VCaP (cell line): ENCODE results near the gene GAB2.

ENCODE experiments used
- H3K27ac ChIP-seq: fragments of 450-650 bp; 2 replicates; pipeline ENCODE4 v1.5.1; 2017
- TF ChIP-seq, protein P1 (sequence below): fragments of 450-650 bp; conservative IDR thresholded peaks from 2 replicates; pipeline ENCODE4 v1.5.1; 2017; ENCODE audit warnings: mild to moderate bottlenecking, moderate library complexity

GAB2 gene

DNA sequence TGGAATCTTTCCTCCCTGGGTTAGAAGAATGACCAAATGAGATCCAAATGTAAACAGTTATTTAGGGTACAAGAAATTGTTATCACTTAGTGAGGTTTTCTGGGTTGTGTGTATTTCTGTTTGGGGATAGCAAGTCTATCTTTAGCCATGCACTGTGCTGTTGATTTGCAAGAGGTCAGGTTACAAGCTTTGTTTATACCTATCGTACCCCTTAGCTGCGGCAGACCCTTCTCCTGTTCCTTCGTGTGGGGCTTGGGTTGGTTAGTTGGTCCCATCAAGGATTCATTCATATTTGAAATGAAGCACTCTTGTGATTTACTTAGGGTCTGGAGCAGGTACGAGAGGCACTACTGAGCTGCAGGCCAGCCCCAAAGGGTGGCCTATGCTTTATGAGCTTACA is 156.3 kb downstream of the GAB2 start:
- H3K27ac ChIP-seq, result no peak overlapping the region; the same call in 1 of the 2 replicates
- TF ChIP-seq, protein P1, sequence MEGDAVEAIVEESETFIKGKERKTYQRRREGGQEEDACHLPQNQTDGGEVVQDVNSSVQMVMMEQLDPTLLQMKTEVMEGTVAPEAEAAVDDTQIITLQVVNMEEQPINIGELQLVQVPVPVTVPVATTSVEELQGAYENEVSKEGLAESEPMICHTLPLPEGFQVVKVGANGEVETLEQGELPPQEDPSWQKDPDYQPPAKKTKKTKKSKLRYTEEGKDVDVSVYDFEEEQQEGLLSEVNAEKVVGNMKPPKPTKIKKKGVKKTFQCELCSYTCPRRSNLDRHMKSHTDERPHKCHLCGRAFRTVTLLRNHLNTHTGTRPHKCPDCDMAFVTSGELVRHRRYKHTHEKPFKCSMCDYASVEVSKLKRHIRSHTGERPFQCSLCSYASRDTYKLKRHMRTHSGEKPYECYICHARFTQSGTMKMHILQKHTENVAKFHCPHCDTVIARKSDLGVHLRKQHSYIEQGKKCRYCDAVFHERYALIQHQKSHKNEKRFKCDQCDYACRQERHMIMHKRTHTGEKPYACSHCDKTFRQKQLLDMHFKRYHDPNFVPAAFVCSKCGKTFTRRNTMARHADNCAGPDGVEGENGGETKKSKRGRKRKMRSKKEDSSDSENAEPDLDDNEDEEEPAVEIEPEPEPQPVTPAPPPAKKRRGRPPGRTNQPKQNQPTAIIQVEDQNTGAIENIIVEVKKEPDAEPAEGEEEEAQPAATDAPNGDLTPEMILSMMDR, result no peak

DNA sequence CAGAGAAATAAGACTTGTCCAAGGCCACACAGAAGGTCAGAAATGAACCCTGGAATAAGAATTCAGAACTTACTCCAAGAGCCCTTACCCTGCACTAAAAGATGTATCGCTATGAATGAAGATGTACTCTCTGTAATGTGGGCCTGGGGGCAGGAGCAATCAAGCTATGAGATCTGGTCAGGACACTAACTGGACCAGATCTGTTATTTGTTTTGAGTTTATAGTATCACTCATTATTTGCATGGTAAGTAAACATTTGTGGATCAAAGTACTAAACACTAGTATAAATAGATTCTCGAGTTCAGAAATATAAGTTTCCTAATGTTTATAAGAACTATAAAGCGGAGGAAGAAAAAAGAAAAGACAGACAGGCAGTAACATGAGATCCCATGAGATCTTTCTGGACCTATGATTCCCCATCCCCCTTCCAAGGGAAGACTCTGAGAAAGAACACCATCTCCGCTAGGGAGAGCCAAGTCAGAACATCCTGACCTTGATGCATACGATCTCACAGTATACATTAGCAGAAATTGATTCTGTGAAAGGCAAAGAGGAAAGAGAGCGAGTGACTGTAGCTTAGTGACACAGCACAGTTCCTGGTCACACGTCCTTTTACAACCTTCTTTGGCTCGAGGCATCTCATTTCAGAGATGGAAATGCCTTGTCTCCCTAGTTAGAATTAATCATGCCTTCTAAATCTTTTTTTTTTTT is 157.7 kb downstream of the GAB2 start:
- H3K27ac ChIP-seq, result peak overlapping the region; percentile 72
- TF ChIP-seq, protein P1, result no peak

DNA sequence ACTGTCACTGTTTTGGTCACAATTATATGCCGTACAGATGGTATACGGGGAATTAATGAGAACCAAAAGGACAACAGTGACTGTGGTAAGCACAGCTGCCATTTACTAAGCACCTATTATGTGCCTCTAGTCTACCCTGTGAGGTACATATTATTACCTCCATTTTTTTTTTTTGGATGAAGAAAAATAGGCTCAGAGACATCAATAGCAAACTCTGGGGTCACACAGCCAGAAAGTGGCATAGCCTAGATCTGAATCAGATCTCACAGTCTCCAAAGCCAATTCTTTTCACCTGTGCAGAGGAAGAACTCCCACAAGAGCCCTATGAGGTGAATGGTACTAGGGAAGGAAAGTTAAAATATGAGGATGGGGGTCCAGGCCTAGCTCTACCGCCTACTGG is 160.0 kb downstream of the GAB2 start:
- no peak overlapping the region for H3K27ac ChIP-seq
- TF ChIP-seq, protein P1, result no peak

DNA sequence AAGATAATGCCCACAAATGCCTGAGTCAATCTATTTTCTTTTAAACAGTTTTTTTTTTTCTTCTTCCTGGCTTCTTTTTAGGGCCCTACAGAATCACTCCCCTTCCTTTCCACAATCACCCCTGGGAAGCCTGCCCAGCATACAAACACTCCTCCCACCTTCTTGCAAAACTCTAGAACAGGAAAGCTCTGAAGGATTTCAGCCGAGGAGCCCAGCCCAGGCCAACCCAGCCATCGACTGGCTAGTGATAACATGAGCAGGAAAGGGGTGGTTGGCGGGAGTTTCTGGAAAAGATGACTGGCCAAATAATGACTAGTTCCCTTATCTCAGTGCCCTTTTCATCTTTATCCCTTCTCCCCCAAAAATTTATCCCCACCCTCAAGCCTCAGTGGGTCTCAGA is 160.7 kb downstream of the GAB2 start:
- TF ChIP-seq, protein P1, result no peak
- no peak overlapping the region for H3K27ac ChIP-seq

DNA sequence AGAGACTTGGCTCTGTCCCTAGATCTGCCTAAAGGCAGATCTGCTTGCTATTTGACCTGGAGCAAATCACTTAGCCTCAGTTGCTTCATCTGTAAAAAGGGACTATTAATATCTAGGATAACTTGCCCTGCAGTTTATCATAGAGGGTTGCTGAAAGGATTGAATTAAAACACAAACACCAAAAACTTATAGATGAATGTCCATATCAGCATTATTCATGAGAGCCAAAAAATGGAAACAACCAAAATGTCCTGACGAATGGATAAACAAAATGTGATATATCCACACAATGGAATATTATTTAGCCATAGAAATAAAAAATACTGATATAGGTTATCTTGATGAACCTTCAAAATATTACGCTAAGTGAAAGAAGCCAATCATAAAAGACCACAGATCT is 161.7 kb downstream of the GAB2 start:
- TF ChIP-seq, protein P1, result no peak
- no peak overlapping the region for H3K27ac ChIP-seq

DNA sequence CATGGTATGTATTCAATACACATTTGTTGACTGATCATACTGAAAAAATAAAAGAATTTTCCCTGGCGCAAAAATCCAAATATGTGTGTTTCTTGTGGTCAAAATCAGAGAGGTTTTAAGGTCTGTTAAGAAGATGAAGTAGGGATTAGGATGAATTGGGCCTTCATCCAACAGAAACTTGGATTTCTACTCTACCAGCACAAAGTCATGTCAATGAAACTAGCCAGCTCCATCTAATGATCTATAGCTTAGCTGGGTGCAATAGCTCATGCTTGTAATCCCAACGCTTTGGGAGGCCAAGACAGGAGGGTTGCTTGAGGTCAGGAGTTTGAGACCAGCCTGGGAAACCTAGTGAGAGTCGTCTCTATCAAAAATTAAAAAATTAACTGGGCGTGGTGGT is 163.4 kb downstream of the GAB2 start:
- no peak overlapping the region for H3K27ac ChIP-seq
- TF ChIP-seq, protein P1, result no peak

DNA sequence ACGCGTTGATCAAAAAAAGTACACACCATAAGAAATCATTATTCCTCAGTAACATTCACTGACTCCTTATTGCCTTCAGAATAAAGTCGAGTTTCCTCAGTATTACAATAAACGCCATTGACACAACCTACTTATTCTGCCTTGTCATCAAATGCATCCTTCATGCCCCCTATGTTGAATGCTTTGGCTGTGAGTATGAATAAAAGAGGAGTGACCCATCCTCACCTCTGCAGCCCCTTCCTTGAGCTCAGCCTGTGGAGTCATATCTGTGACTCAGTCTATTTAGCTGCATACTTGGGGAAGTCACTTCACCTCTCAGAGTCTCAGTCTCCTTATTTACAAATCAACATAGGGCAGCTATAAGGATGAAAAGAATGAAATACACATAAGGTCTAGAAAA is 163.8 kb downstream of the GAB2 start:
- TF ChIP-seq, protein P1, result no peak
- H3K27ac ChIP-seq, result no peak overlapping the region
